ENCODE results near the gene ATG3. TPM values are rescaled to one million over a fixed set of nuclear protein-coding genes. Genes with fewer than 3 reads are reported as not detected.
"Not testable (repeated sequence)": the region's sequence is repeated elsewhere in the genome, so short reads cannot be mapped to it uniquely, and the experiment has no call there.

ATG3 gene
- total RNA-seq, 1 experiment from 2014 or later: 27.5 TPM

- in situ Hi-C loops (cut with HindIII; ENCODE audit: low pct_unique_long_range_greater_than_20kb, low sequenced_read_pairs): no loop called here
- no peak for DNase-seq (ENCODE audit: low read depth)
These were observed 52.9 kb downstream of the ATG3 start for GRCh38 chr3:112508860-112509259.

DNA sequence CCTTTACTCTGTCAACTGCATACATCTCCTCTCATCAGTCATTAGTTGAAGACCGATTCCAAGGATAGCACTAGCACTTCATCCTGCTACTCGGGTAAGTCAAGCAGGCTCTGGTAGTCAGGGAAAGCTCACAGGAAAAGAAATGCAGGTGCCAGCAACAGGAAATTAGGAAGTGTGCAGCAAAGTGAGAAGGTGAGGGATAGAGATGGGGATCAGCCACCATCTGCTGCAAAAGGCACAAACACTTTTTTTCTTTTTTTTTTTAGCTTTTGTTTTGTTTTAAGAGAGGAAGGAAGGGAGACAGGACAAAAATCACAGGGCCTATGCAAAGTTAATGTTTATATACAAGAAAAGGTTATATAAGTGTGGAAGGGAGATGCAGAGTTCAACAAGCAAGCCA is 53.5 kb downstream of the ATG3 start:
- in situ Hi-C loops (cut with HindIII; ENCODE audit: low pct_unique_long_range_greater_than_20kb, low sequenced_read_pairs): no loop called here
- DNase-seq (ENCODE audit: low read depth): no peak

DNA sequence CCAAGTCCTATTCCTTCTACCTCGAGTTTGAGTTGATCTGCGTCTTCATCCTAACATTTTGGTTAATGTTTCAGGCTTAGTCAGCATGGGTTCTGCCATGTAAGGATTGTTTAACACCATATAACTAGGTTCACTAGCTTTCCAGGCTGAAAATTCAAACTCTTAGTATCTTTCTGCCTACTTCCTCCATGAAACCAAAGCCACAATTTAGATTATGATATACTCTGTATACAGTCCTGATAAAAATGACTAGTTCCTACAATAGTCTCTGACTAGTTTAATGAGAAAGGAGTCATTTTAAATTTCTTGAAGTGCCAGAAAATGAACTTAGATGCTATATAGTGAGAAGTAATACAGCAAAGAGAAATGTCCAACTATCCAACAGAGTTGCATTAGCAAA is 55.9 kb downstream of the ATG3 start:
- in situ Hi-C loops (cut with HindIII; ENCODE audit: low pct_unique_long_range_greater_than_20kb, low sequenced_read_pairs): no loop called here
- DNase-seq (ENCODE audit: low read depth): no peak

DNA sequence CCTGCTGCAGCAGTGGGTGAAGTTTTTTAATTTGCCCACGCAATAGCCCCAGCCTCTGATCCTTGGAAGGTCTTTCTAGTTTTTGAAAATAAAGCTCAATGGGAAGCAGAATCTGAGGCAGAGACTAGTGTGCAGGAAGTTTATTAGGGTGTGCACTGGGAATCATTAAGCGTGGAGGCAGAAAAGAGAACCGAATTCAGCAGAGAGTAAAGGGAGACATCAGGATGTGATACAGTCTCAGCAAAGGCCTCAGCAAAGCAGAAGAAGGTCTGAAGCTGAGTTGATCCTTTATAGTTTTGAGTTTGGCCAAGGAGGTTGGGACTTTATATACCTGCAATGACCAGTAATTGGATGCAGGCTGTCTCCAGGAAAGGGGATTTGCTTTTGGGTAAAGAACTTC is 57.6 kb downstream of the ATG3 start:
- DNase-seq (ENCODE audit: low read depth): no peak
- in situ Hi-C loops (cut with HindIII; ENCODE audit: low pct_unique_long_range_greater_than_20kb, low sequenced_read_pairs): no loop called here

DNA sequence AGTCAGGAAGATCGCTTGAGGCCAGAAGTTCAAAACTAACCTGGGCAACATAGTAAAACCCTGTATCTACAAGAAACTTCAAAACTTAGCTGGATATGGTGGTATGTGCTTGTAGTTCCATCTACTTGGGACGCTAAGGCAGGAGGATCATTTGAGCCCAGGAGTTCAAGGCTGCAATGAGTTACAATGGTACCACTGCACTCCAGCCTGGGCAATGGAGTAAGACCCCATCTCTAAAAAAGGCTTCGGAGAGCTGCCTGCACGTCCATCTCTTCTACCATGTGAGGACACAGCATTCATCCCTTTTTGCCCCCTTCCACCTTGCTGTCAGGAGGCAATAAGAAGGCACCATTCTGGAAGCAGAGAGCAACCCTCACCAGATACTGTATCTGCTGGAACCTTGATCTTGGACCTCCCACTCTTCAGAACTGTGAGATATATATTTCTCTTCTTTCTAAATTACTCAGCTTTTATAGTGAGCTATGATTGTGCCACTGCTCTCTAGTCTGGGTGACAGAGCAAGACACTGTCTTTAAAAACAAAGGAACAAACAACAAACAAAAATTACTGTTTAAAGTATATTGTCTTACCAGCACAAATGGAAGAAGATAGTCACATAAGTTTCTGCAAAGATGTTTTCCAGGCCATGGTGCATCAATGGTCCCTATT is 58.3 kb downstream of the ATG3 start:
- no peak for DNase-seq (ENCODE audit: low read depth)
- in situ Hi-C loops (cut with HindIII; ENCODE audit: low pct_unique_long_range_greater_than_20kb, low sequenced_read_pairs): no loop called here

GRCh38 chr3:112500621-112501020 is 61.1 kb downstream of the ATG3 start:
- in situ Hi-C loops (cut with HindIII; ENCODE audit: low pct_unique_long_range_greater_than_20kb, low sequenced_read_pairs): no loop called here

GRCh38 chr3:112498914-112499711 is 62.6 kb downstream of the ATG3 start, which contains the start of gene BTLA:
BTLA (minus strand) TSS chr3:112499472; CDS start chr3:112499358, 114 bp downstream.
- in situ Hi-C loops (cut with HindIII; ENCODE audit: low pct_unique_long_range_greater_than_20kb, low sequenced_read_pairs): no loop called here

More at GRCh38 chr3:112500621-112501020, 61.1 kb downstream of the ATG3 start:
- DNase-seq (ENCODE audit: low read depth): no peak

DNA sequence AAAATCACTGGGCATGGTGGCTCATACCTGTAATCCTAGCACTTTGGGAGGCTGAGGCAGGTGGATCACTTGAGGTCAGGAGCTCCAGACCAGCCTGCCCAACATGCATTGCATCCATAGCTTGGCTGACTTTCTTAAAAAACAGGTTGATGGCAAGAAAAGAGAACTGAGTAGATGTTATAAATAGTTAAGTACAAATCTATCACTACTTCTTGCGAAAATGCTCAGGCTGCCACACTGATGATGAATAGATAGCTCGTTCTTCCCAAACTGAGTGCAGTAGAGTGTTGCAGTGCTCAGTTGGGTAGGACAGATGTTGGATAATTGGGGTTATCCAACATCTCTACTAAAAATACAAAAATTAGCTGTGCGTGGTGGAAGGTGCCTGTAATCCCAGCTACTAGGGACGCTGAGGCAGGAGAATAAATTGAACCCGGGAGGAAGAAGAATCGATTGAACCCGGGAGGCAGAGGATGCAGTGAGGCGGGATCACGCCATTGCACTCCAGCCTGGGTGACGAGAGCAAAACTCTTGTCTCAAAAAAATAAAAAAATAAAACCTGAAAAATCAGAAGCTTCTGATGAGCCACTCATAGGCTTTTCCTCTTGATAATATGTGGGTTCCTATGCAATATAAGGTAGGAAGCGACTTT is 63.7 kb downstream of the ATG3 start:
- in situ Hi-C loops (cut with HindIII; ENCODE audit: low pct_unique_long_range_greater_than_20kb, low sequenced_read_pairs): no loop called here

More at GRCh38 chr3:112498914-112499711, 62.6 kb downstream of the ATG3 start, which contains the start of gene BTLA:
- no peak for DNase-seq (ENCODE audit: low read depth)

GRCh38 chr3:112496366-112497067 is 65.2 kb downstream of the ATG3 start:
- in situ Hi-C loops (cut with HindIII; ENCODE audit: low pct_unique_long_range_greater_than_20kb, low sequenced_read_pairs): no loop called here

More for the DNA sequence above, 63.7 kb downstream of the ATG3 start:
- DNase-seq (ENCODE audit: low read depth): no peak

GRCh38 chr3:112494448-112494767 is 67.4 kb downstream of the ATG3 start:
- in situ Hi-C loops (cut with HindIII; ENCODE audit: low pct_unique_long_range_greater_than_20kb, low sequenced_read_pairs); DNase-seq (ENCODE audit: low read depth): not testable (repeated sequence)

More at GRCh38 chr3:112496366-112497067, 65.2 kb downstream of the ATG3 start:
- DNase-seq (ENCODE audit: low read depth): no peak

DNA sequence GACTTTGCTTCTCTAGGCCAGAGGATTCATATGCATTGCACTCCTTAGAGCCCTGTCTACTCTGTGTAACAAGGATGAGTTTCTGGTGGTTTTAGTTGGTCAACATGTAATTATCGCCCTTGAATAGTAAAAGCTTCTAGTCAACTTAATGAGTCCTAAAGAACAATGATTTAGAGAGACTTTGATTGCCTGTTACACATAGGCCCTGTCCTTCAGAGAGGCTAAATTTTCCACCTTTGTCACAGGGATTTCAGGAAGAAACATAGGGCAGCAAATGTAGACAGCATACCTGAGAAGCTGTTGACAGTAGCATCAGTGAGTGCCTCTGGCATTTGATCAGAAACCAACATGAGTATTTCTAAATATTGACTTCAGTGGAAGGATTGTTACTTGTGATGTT is 69.6 kb downstream of the ATG3 start:
- no peak for DNase-seq (ENCODE audit: low read depth)
- in situ Hi-C loops (cut with HindIII; ENCODE audit: low pct_unique_long_range_greater_than_20kb, low sequenced_read_pairs): no loop called here

DNA sequence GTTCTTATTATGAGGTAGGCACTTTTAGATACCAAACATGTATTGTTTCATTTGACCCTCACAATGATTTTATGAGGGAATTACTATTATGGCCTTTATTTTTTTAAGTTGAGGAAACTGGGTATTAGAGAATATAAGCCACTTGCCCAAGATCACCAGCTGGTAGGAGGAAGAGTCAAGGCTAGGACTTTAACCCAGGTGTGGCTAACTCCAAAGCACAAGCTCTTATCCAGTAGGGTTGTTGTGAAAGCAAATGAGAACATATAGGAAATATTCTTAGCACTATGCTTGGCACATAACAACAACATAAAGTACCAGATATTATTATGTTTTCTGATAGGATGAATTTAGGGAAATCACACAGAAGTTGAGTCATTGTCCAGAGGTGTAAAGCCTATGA is 70.4 kb downstream of the ATG3 start:
- DNase-seq (ENCODE audit: low read depth): no peak
- in situ Hi-C loops (cut with HindIII; ENCODE audit: low pct_unique_long_range_greater_than_20kb, low sequenced_read_pairs): no loop called here

GRCh38 chr3:112489674-112490479 is 71.9 kb downstream of the ATG3 start:
- in situ Hi-C loops (cut with HindIII; ENCODE audit: low pct_unique_long_range_greater_than_20kb, low sequenced_read_pairs): no loop called here

DNA sequence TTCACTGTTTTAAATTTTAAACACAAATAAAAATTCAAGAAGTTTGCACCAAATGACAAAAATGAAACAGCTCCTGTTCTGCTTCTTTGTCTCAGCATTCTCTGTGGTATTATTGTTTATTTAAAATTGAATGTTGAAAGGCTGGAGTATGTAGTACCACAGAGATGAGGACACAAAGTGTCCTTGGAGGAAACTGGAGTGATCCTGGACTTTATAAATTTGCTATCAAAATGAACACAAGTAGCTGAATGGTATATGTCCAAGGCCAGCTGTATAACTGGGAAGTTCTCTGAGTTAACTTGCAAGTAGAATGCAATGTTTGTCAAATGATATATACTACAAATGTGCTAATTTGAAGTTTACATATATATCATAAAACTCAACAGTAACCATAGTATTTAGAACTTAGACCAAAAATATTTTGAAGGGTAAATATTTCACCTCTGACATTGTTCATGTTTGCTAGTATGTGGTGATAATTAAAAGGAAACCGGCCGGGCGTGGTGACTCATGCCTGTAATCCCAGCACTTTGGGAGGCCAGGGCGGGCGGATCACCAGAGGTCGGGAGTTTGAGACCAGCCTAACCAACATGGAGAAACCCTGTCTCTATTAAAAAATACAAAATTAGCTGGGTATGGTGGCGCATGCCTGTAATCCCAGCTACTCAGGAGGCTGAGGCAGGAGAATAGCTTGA is 74.8 kb downstream of the ATG3 start:
- in situ Hi-C loops (cut with HindIII; ENCODE audit: low pct_unique_long_range_greater_than_20kb, low sequenced_read_pairs): no loop called here
- no peak for DNase-seq (ENCODE audit: low read depth)

More at GRCh38 chr3:112489674-112490479, 71.9 kb downstream of the ATG3 start:
- no peak for DNase-seq (ENCODE audit: low read depth)

GRCh38 chr3:112484352-112484751 is 77.4 kb downstream of the ATG3 start:
- in situ Hi-C loops (cut with HindIII; ENCODE audit: low pct_unique_long_range_greater_than_20kb, low sequenced_read_pairs): no loop called here
- no peak for DNase-seq (ENCODE audit: low read depth)

GRCh38 chr3:112482675-112483074 is 79.1 kb downstream of the ATG3 start:
- DNase-seq (ENCODE audit: low read depth): no peak
- in situ Hi-C loops (cut with HindIII; ENCODE audit: low pct_unique_long_range_greater_than_20kb, low sequenced_read_pairs): no loop called here

All from Caki2 (cell line).